Articular chondrocyte of knee joint (primary cell): Measurements from ENCODE around the gene CTNNA1. TPM values are rescaled to one million over a fixed set of nuclear protein-coding genes. Genes with fewer than 3 reads are reported as not detected.

Experiments used
- total RNA-seq: library from RNA; depleted of rRNA; stranded (reverse); fragments of >200 nt; gene quantifications from 2 replicates; pipeline ENCODE4 v1.2.3, GENCODE V29; 2012

The CTNNA1 gene, protein sequence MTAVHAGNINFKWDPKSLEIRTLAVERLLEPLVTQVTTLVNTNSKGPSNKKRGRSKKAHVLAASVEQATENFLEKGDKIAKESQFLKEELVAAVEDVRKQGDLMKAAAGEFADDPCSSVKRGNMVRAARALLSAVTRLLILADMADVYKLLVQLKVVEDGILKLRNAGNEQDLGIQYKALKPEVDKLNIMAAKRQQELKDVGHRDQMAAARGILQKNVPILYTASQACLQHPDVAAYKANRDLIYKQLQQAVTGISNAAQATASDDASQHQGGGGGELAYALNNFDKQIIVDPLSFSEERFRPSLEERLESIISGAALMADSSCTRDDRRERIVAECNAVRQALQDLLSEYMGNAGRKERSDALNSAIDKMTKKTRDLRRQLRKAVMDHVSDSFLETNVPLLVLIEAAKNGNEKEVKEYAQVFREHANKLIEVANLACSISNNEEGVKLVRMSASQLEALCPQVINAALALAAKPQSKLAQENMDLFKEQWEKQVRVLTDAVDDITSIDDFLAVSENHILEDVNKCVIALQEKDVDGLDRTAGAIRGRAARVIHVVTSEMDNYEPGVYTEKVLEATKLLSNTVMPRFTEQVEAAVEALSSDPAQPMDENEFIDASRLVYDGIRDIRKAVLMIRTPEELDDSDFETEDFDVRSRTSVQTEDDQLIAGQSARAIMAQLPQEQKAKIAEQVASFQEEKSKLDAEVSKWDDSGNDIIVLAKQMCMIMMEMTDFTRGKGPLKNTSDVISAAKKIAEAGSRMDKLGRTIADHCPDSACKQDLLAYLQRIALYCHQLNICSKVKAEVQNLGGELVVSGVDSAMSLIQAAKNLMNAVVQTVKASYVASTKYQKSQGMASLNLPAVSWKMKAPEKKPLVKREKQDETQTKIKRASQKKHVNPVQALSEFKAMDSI
- total RNA-seq, result 368 and 391 TPM in 2 replicates

DNA sequence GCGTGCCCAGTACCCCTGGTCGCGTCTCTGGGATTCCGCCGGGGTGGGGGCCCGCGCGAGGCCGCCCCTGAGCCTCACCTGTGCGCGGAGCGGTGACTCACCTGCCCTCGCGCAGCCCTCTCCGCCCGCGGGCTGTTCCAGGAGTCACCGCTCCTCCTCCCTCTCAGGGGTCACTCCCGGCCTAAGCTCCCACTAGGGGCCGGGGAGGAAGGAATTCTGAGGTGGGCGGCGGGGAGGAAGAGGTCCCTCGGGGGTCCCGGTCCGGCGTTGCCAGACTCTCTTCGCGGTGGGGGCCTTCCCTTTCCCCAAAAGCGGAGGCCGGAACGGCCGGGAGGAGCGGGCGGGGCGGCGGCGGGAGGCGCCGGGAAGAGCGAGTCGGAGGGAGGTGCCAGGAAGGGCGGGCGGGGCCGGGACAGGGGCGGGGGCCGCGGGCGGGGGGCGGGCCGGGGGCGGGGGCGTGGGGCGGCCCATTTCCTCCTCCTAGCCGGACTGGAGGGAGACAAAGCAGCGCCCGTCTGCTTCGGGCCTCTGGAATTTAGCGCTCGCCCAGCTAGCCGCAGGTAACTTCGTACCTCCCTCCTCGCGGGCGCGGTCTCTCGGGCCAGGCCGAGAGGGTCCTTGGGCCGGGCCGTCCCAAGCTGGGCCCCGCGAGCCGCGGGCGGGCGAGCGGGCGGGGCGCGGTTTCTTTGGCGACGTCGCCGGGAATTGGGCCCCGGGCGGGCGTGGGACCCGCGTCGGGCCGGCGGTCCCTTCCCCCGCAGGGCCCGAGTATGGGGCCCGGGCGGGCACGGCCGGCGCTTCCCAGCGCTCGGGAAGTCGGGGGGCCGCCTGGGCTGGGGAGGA is at the start of gene CTNNA1:
CTNNA1 (plus strand) TSS at position 475 of the 843 bp plus-strand sequence. CDS start 28,500 bp downstream, outside the sequence.

GRCh38 chr5:138874771-138875551 is 121.7 kb downstream of the CTNNA1 start, which contains the start of gene LRRTM2:
Gene LRRTM2 (minus strand): TSS chr5:138875335. CDS start chr5:138874911, 424 bp downstream.

Other genes starting within 250 kb of the CTNNA1 start
- gene ETF1, start 210.2 kb upstream of the CTNNA1 start, total RNA-seq, result 120 and 137 TPM in 2 replicates
- gene HSPA9, start 178.0 kb upstream of the CTNNA1 start, total RNA-seq, result 306 and 331 TPM in 2 replicates
- 3.0 and 7.9 TPM in 2 replicates for gene LRRTM2, start 121.9 kb downstream of the CTNNA1 start, total RNA-seq